ENCODE results near the gene HINT2. TPM values are rescaled to one million over a fixed set of nuclear protein-coding genes. Genes with fewer than 3 reads are reported as not detected.

The HINT2 gene
- total RNA-seq, 4 donors from 2014 or later = 11.4 to 58.2 (median 50.6) TPM

- H3K27me3 ChIP-seq = no peaks in the 10 kb centered on the region
- H3K27ac ChIP-seq = no peak overlapping the region
- 64 to 71% methylated on average over 31 to 44 of the region's 53 CpGs for WGBS, 2 donors
- TF ChIP-seq POLR2A (IDR thresholded peaks at IDR 0.05) = no peak
- no peak for TF ChIP-seq CTCF (IDR thresholded peaks at IDR 0.05)
- H3K9me3 ChIP-seq = no peaks in the 10 kb centered on the region
- peak; percentile 14 to 51 for DNase-seq
- peaks cover 0 to 9% of the 10 kb centered on the region in 2 donors for H3K4me1 ChIP-seq
- H3K4me3 ChIP-seq (replicated peaks in 1 of 3) = no peak overlapping the region
- intact Hi-C loops (cut with DNase I) = no loop called here
- H3K36me3 ChIP-seq = peaks cover 6 to 8% of the 10 kb centered on the region in 2 donors
Observed at GRCh38 chr9:35845824-35846771, 31.3 kb upstream of the HINT2 start.

- H3K27me3 ChIP-seq = no peaks in the 10 kb centered on the region
- no peak overlapping the region for H3K4me3 ChIP-seq (replicated peaks in 1 of 3)
- TF ChIP-seq POLR2A (IDR thresholded peaks at IDR 0.05) (no peak), CTCF (IDR thresholded peaks at IDR 0.05) (no peak)
- intact Hi-C loops (cut with DNase I) = no loop called here
- H3K27ac ChIP-seq = no peak overlapping the region
- 61 to 67% methylated on average over 7 of the region's 7 CpGs for WGBS, 2 donors
- peaks cover 0 to 9% of the 10 kb centered on the region in 2 donors for H3K4me1 ChIP-seq
- DNase-seq = no peak
- H3K36me3 ChIP-seq = peaks cover 6 to 8% of the 10 kb centered on the region in 2 donors
- H3K9me3 ChIP-seq = no peaks in the 10 kb centered on the region
Observed at GRCh38 chr9:35844628-35845270, 29.9 kb upstream of the HINT2 start.

GRCh38 chr9:35842795-35843194 is 28.0 kb upstream of the HINT2 start:
- Histone ChIP-seq H3K36me3 (peaks cover 6 to 8% of the 10 kb centered on the region in 2 donors), H3K27ac (no peak overlapping the region), H3K27me3 (no peaks in the 10 kb centered on the region), H3K4me3 (replicated peaks in 1 of 3) (no peak overlapping the region), H3K4me1 (peaks cover 0 to 9% of the 10 kb centered on the region in 2 donors), H3K9me3 (no peaks in the 10 kb centered on the region)
- no peak for TF ChIP-seq CTCF (IDR thresholded peaks at IDR 0.05)
- no peak for TF ChIP-seq POLR2A (IDR thresholded peaks at IDR 0.05)
- intact Hi-C loops (cut with DNase I) = no loop called here
- DNase-seq = no peak
- WGBS, 2 donors = 87 to 91% methylated on average over 3 of the region's 3 CpGs

- intact Hi-C loops (cut with DNase I) = no loop called here
- Histone ChIP-seq H3K27me3 (no peaks in the 10 kb centered on the region), H3K4me1 (peaks cover 0 to 9% of the 10 kb centered on the region in 2 donors), H3K27ac (no peak overlapping the region), H3K4me3 (replicated peaks in 1 of 3) (no peak overlapping the region), H3K36me3 (peaks cover 5 to 6% of the 10 kb centered on the region in 2 donors), H3K9me3 (no peaks in the 10 kb centered on the region)
- TF ChIP-seq CTCF (IDR thresholded peaks at IDR 0.05) = no peak
- TF ChIP-seq POLR2A (IDR thresholded peaks at IDR 0.05) = no peak
- DNase-seq = no peak
- WGBS, 2 donors = 98% methylated on average over 13 to 17 of the region's 17 CpGs
Observed at GRCh38 chr9:35842020-35842745, 27.3 kb upstream of the HINT2 start.
